H1 (cell line): ENCODE measurements around the gene OAT. TPM values are rescaled to one million over a fixed set of nuclear protein-coding genes. Genes with fewer than 3 reads are reported as not detected.

Experiments
- BCL11A ChIP-seq, 2 experiments: IDR thresholded peaks; one replicate each; pipeline ENCODE4 v1.6.1; 2011; ENCODE audit warnings: low read depth in 2 of 2, low read length in 2 of 2, mild to moderate bottlenecking in 2 of 2
- MAFK ChIP-seq: IDR thresholded peaks from 2 replicates; pipeline ENCODE4 v1.6.1; 2012; ENCODE audit warnings: low read depth, mild to moderate bottlenecking, improper control_type of control experiment, low read length
- SIX5 ChIP-seq: IDR thresholded peaks from 2 replicates; pipeline ENCODE4 v1.6.1; 2011; ENCODE audit warnings: mild to moderate bottlenecking, low read depth, low read length
- TAF7 ChIP-seq: optimal IDR thresholded peaks from 2 replicates; pipeline ENCODE3; 2011; ENCODE audit warnings: low read depth, mild to moderate bottlenecking, inconsistent platforms, low read length, moderate library complexity, borderline replicate concordance
- TCF12 ChIP-seq: IDR thresholded peaks from 2 replicates; pipeline ENCODE4 v1.6.1; 2011; ENCODE audit warnings: low read depth, mild to moderate bottlenecking, low read length
- polyA plus RNA-seq, 7 experiments: library from polyadenylated mRNA; depleted of rRNA in 3 of 7; stranded (reverse) in 5 of 7; unstranded in 2 of 7; fragments of >200 nt in 5 of 7; fragments of 200-250 nt in 2 of 7; gene quantifications; 1 replicate in 5 of 7; 2 replicates in 1 of 7; 4 replicates in 1 of 7; pipeline versions ENCODE4 v1.2.1 to v1.2.3, GENCODE V29; 2011 to 2013; ENCODE audit warnings: missing spikeins in 2 of 7, mixed read lengths in 2 of 7
- total RNA-seq: library from RNA; stranded (reverse); fragmentation: NEBNext Ultra II Directional; extraction: Animal tissue kit (Norgen Biotek cat#: 25700); gene quantifications from 2 replicates; pipeline ENCODE4 v1.2.1, GENCODE V29; 2021

The OAT gene
- total and polyA plus RNA-seq, 2 of the 8 experiments (the other 6 are each of a cell fraction or from before 2014, with no cell fraction given): 67.8 to 121 TPM

GRCh38 chr10:124381011-124381611 is 37.6 kb downstream of the OAT start (continued):
- TF ChIP-seq TCF12: no peak
- TF ChIP-seq MAFK: no peak
- TF ChIP-seq BCL11A (IDR thresholded peaks at IDR 0.05; ENCODE audit: low read depth in 2 of 2, low read length in 2 of 2): no peak
- TF ChIP-seq SIX5: no peak
- TF ChIP-seq TAF7: no peak
